GM23338 (cell line): Measurements from ENCODE around the gene NRP2. TPM values are rescaled to one million over a fixed set of nuclear protein-coding genes. Genes with fewer than 3 reads are reported as not detected.

Experiments used
- ATAC-seq: fragments of 200-7000 bp; cut with Tn5 transposase; 3 replicates; pipeline ENCODE4 v1.9.1; 2020
- DNase-seq: peaks from one replicate; pipeline ENCODE4 v3.0.0-alpha.2; 2015; ENCODE audit warnings: low spot score
- H2AFZ ChIP-seq: fragments of 200-600 bp; sonication (generic); 2 replicates; pipeline ENCODE4 v1.8.0; 2016; ENCODE audit warnings: antibody characterized with exemption, mild to moderate bottlenecking, moderate library complexity
- H3F3A ChIP-seq: fragments of 200-600 bp; sonication (generic); replicated peaks from 2 replicates; pipeline ENCODE4 v1.8.0; 2017; ENCODE audit warnings: antibody characterized with exemption, mixed run types, low read depth
- H3K27ac ChIP-seq: fragments of 200-600 bp; sonication (generic); 2 replicates; pipeline ENCODE4 v1.6.1; 2016; ENCODE audit warnings: low read depth
- H3K27me3 ChIP-seq: fragments of 200-600 bp; sonication (generic); 2 replicates; pipeline ENCODE4 v1.8.0; 2016; ENCODE audit warnings: mild to moderate bottlenecking, mixed run types, moderate library complexity; ENCODE audit not compliant: insufficient read depth
- H3K36me3 ChIP-seq: fragments of 200-600 bp; sonication (generic); 2 replicates; pipeline ENCODE4 v1.8.0; 2016; ENCODE audit warnings: mild to moderate bottlenecking; ENCODE audit not compliant: insufficient read depth
- H3K4me1 ChIP-seq: fragments of 200-600 bp; sonication (generic); 2 replicates; pipeline ENCODE4 v1.8.0; 2016; ENCODE audit warnings: mild to moderate bottlenecking, moderate library complexity; ENCODE audit not compliant: insufficient read depth
- H3K4me2 ChIP-seq: fragments of 200-600 bp; sonication (generic); 2 replicates; pipeline ENCODE4 v1.7.1; 2017; ENCODE audit warnings: mixed run types
- H3K4me3 ChIP-seq: fragments of 200-600 bp; sonication (generic); 2 replicates; pipeline ENCODE4 v1.6.1; 2016; ENCODE audit warnings: mixed run types
- H3K79me2 ChIP-seq: fragments of 200-600 bp; sonication (generic); replicated peaks from 2 replicates; pipeline ENCODE4 v1.8.0; 2017; ENCODE audit warnings: mild to moderate bottlenecking; ENCODE audit not compliant: insufficient read depth
- H3K9me2 ChIP-seq: fragments of 200-600 bp; sonication (generic); 2 replicates; pipeline ENCODE4 v1.8.0; 2017; ENCODE audit not compliant: insufficient read depth
- H4K20me1 ChIP-seq: fragments of 200-600 bp; sonication (generic); replicated peaks from 2 replicates; pipeline ENCODE4 v1.8.0; 2017; ENCODE audit warnings: mild to moderate bottlenecking; ENCODE audit not compliant: insufficient read depth
- H3K27ac Mint-ChIP-seq: 2 replicates; pipeline ENCODE4 v1.8.0; 2020; ENCODE audit warnings: inconsistent platforms, mild to moderate bottlenecking, moderate library complexity, mixed read lengths
- H3K27me3 Mint-ChIP-seq: 3 replicates; pipeline ENCODE4 v1.8.0; 2022; ENCODE audit warnings: low read depth, mild to moderate bottlenecking, moderate library complexity, mixed read lengths, inconsistent platforms; ENCODE audit not compliant: insufficient read depth, poor library complexity
- H3K36me3 Mint-ChIP-seq: 3 replicates; pipeline ENCODE4 v1.8.0; 2021; ENCODE audit warnings: low read depth, mild to moderate bottlenecking, inconsistent platforms, moderate library complexity, mixed read lengths
- H3K4me1 Mint-ChIP-seq: 3 replicates; pipeline ENCODE4 v1.8.0; 2020; ENCODE audit warnings: mild to moderate bottlenecking, inconsistent platforms, mixed read lengths
- H3K4me3 Mint-ChIP-seq: 3 replicates; pipeline ENCODE4 v1.8.0; 2021; ENCODE audit warnings: moderate library complexity, mild to moderate bottlenecking, inconsistent platforms, mixed read lengths
- H3K9me3 Mint-ChIP-seq: 3 replicates; pipeline ENCODE4 v1.8.0; 2020; ENCODE audit warnings: moderate library complexity, mild to moderate bottlenecking, inconsistent platforms, mixed read lengths
- CREB1 ChIP-seq: fragments of 250-450 bp; sonication (Bioruptor Pico); IDR thresholded peaks from 2 replicates; pipeline ENCODE4 v1.5.0; 2020; ENCODE audit warnings: low read depth, mild to moderate bottlenecking, moderate library complexity
- CTCF ChIP-seq, 2 experiments: fragments of 200-600 bp in 1 of 2; sonication (generic) in 1 of 2; conservative IDR thresholded peaks; 2 replicates each; pipeline versions ENCODE4 v1.5.1 to v1.6.1; 2016 to 2017; ENCODE audit warnings: antibody characterized with exemption in 2 of 2, low read depth in 2 of 2, mild to moderate bottlenecking in 2 of 2, moderate library complexity in 1 of 2
- ETS1 ChIP-seq: IDR thresholded peaks from 2 replicates; pipeline ENCODE4 v1.6.1; 2016; ENCODE audit warnings: antibody characterized with exemption
- EZH2 ChIP-seq: fragments of 200-600 bp; sonication (generic); IDR thresholded peaks from one replicate; pipeline ENCODE4 v1.8.0; 2017; ENCODE audit warnings: antibody characterized with exemption, mild to moderate bottlenecking, low read depth; ENCODE audit not compliant: unreplicated experiment
- EZH2phosphoT487 ChIP-seq: fragments of 200-600 bp; sonication (generic); IDR thresholded peaks from one replicate; pipeline ENCODE4 v1.8.1; 2018; ENCODE audit warnings: antibody characterized with exemption; ENCODE audit not compliant: unreplicated experiment
- JUNB ChIP-seq: IDR thresholded peaks from one replicate; pipeline ENCODE4 v1.6.1; 2016; ENCODE audit warnings: antibody characterized with exemption; ENCODE audit not compliant: unreplicated experiment
- NANOG ChIP-seq: IDR thresholded peaks from 2 replicates; pipeline ENCODE4 v1.6.1; 2016; ENCODE audit warnings: antibody characterized with exemption, borderline replicate concordance
- REST ChIP-seq: IDR thresholded peaks from one replicate; pipeline ENCODE4 v1.6.1; 2018; ENCODE audit warnings: antibody characterized with exemption; ENCODE audit not compliant: unreplicated experiment
- STAT1 ChIP-seq: IDR thresholded peaks from one replicate; pipeline ENCODE4 v1.6.1; 2016; ENCODE audit warnings: antibody characterized with exemption; ENCODE audit not compliant: unreplicated experiment
- ZNF114 ChIP-seq: fragments of 250-450 bp; sonication (Bioruptor Pico); IDR thresholded peaks from 2 replicates; pipeline ENCODE4 v1.5.0; 2020; ENCODE audit warnings: mild to moderate bottlenecking, moderate library complexity
- polyA plus RNA-seq: library from polyadenylated mRNA; unstranded; fragments of >200 nt; fragmentation: Nextera tagmentation; extraction: Ambion mirVana; gene quantifications from 2 replicates; pipeline ENCODE4 v1.2.1, GENCODE V29; 2016
- total RNA-seq: library from RNA; depleted of rRNA; stranded (reverse); fragments of >200 nt; shearing (Covaris generic); gene quantifications from 2 replicates; pipeline ENCODE4 v1.2.3, GENCODE V29; 2014

The NRP2 gene
- total and polyA plus RNA-seq, 2 experiments from 2014 or later: 18.4 to 22.0 TPM

GRCh38 chr2:205764270-205764746, 82.0 kb downstream of the NRP2 start:
- peaks cover 35% of the 10 kb centered on the region for H3K4me1 Mint-ChIP-seq
- H3K36me3 Mint-ChIP-seq: no peaks in the 10 kb centered on the region; the same call in 2 of the 3 replicates
- Histone ChIP-seq H3K27ac (peak overlapping the region; percentile 67), H3K4me3 (peak overlapping the region; percentile 31), H3K4me2 (peak overlapping the region; percentile 56), H4K20me1 (no peaks in the 10 kb centered on the region), H3K36me3 (0 out of 2 replicates have a peak, but pooled peaks cover under 1% of the 10 kb centered on the region), H3K4me1 (peaks cover 7% of the 10 kb centered on the region), H3K27me3 (no peaks in the 10 kb centered on the region), H3F3A (peaks cover 7% of the 10 kb centered on the region; the same call in 1 of the 2 replicates), H3K79me2 (no peaks in the 10 kb centered on the region), H3K9me2 (no peaks in the 10 kb centered on the region), H2AFZ (no peak overlapping the region)
- ATAC-seq (peak; percentile 71), DNase-seq (no peak)
- peak overlapping the region; percentile 72 for H3K4me3 Mint-ChIP-seq
- H3K9me3 Mint-ChIP-seq: no peaks in the 10 kb centered on the region
- TF ChIP-seq ZNF114 (CRISPR knock-in tag) (no peak), CTCF (conservative IDR thresholded peaks at IDR 0.05; ENCODE audit: low read depth in 2 of 2) (no peak), NANOG (no peak), ETS1 (no peak), CREB1 (no peak), EZH2 (no peak), REST (no peak)
- H3K27me3 Mint-ChIP-seq: peaks cover 3% of the 10 kb centered on the region
- peak overlapping the region; percentile 95 for H3K27ac Mint-ChIP-seq

- Mint-ChIP-seq H3K27ac (peak overlapping the region; percentile 70), H3K27me3 (peaks cover 7% of the 10 kb centered on the region)
Measured at GRCh38 chr2:205765151-205765550, 82.8 kb downstream of the NRP2 start.

More at GRCh38 chr2:205765151-205765550, 82.8 kb downstream of the NRP2 start:
- Histone ChIP-seq H3K4me1 (peaks cover 7% of the 10 kb centered on the region), H3F3A (peaks cover 7% of the 10 kb centered on the region; the same call in 1 of the 2 replicates), H3K4me3 (no peak overlapping the region), H2AFZ (no peak overlapping the region), H3K36me3 (0 out of 2 replicates have a peak, but pooled peaks cover 4% of the 10 kb centered on the region), H3K79me2 (no peaks in the 10 kb centered on the region), H3K27me3 (no peaks in the 10 kb centered on the region), H3K4me2 (peak overlapping the region; percentile 56), H3K27ac (no peak overlapping the region), H4K20me1 (no peaks in the 10 kb centered on the region), H3K9me2 (no peaks in the 10 kb centered on the region)
- H3K4me1 Mint-ChIP-seq: peaks cover 35% of the 10 kb centered on the region
- no peak for DNase-seq
- H3K9me3 Mint-ChIP-seq: no peaks in the 10 kb centered on the region
- H3K36me3 Mint-ChIP-seq: no peaks in the 10 kb centered on the region; the same call in 2 of the 3 replicates
- no peak for TF ChIP-seq EZH2phosphoT487
- TF ChIP-seq STAT1: no peak
- no peak for TF ChIP-seq REST
- no peak for TF ChIP-seq ZNF114 (CRISPR knock-in tag)
- TF ChIP-seq JUNB: no peak
- no peak for TF ChIP-seq CTCF (conservative IDR thresholded peaks at IDR 0.05; ENCODE audit: low read depth in 2 of 2)
- no peak for ATAC-seq
- H3K4me3 Mint-ChIP-seq: no peak overlapping the region
